Activated naive CD4-positive, alpha-beta T cell treated with anti-CD3 and anti-CD28 coated beads, Interleukin-2, amount 10 ng/mL, durations not matched to agents 7 days and 5 days (primary cell): ENCODE measurements around the gene ARID3A.
"Not testable (repeated sequence)": the region's sequence is repeated elsewhere in the genome, so short reads cannot be mapped to it uniquely, and the experiment has no call there.

ENCODE experiments used
- CTCF ChIA-PET: fragments of 350-600 bp; sonication (Branson Sonifier 250); formaldehyde crosslinking; loops from one replicate; lab custom pipeline; 2021; ENCODE audit warnings: antibody characterized with exemption; lab: Charles Lee
- DNase-seq: peaks from one replicate; pipeline ENCODE4 v3.0.0-alpha.2; 2020
- H3K27ac Mint-ChIP-seq: one replicate; pipeline ENCODE4 v1.8.0; 2021; ENCODE audit warnings: mild to moderate bottlenecking, moderate library complexity, mixed read lengths
- H3K27me3 Mint-ChIP-seq: one replicate; pipeline ENCODE4 v1.8.0; 2021; ENCODE audit warnings: mild to moderate bottlenecking, mixed read lengths
- H3K36me3 Mint-ChIP-seq: one replicate; pipeline ENCODE4 v1.8.0; 2021; ENCODE audit warnings: mixed read lengths
- H3K4me1 Mint-ChIP-seq: one replicate; pipeline ENCODE4 v1.8.0; 2021; ENCODE audit warnings: mixed read lengths
- H3K4me3 Mint-ChIP-seq: one replicate; pipeline ENCODE4 v1.8.0; 2021; ENCODE audit warnings: mild to moderate bottlenecking, moderate library complexity, mixed read lengths
- H3K9me3 Mint-ChIP-seq: one replicate; pipeline ENCODE4 v1.8.0; 2021; ENCODE audit warnings: mixed read lengths

Gene ARID3A

GRCh38 chr19:885536-886224 lies 40.2 kb upstream of the ARID3A start:
- Mint-ChIP-seq H3K27me3 (no peaks in the 10 kb centered on the region), H3K9me3 (no peaks in the 10 kb centered on the region), H3K27ac (no peak overlapping the region), H3K4me1 (no peaks in the 10 kb centered on the region), H3K4me3 (no peak overlapping the region), H3K36me3 (peaks cover 39% of the 10 kb centered on the region)
- CTCF ChIA-PET: no interaction called here
- DNase-seq: no peak

- Mint-ChIP-seq H3K4me1 (peaks cover 9% of the 10 kb centered on the region), H3K27me3 (no peaks in the 10 kb centered on the region), H3K27ac (no peak overlapping the region), H3K36me3 (peaks cover 30% of the 10 kb centered on the region), H3K4me3 (no peak overlapping the region), H3K9me3 (no peaks in the 10 kb centered on the region)
- CTCF ChIA-PET: no interaction called here
- DNase-seq: no peak
Measured at GRCh38 chr19:887072-887471, 38.8 kb upstream of the ARID3A start.

DNA sequence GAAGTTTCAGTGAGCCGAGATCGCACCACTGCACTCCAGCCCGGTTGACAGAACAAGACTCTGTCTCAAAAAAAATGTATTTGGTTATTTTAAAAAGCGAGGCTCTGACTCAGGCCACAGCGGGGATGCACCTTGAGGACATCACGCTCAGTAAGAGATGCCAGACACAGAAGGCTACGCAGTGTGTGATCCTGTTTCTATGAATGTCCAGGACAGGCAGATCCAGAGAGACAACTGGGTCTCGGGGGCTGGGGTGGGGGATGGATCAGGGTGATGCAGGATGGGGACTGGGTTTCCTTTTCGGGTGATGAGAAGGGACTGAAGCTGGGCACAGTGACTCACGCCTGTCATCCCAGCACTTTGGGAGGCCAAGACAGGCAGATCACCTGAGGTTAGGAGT lies 38.2 kb upstream of the ARID3A start:
- no peaks in the 10 kb centered on the region for H3K9me3 Mint-ChIP-seq
- no peak overlapping the region for H3K27ac Mint-ChIP-seq
- no peak overlapping the region for H3K4me3 Mint-ChIP-seq
- CTCF ChIA-PET: no interaction called here
- no peak for DNase-seq
- H3K36me3 Mint-ChIP-seq: peaks cover 29% of the 10 kb centered on the region
- peaks cover 11% of the 10 kb centered on the region for H3K4me1 Mint-ChIP-seq
- H3K27me3 Mint-ChIP-seq: no peaks in the 10 kb centered on the region

GRCh38 chr19:888581-889385 lies 37.1 kb upstream of the ARID3A start:
- H3K4me1 Mint-ChIP-seq: peaks cover 20% of the 10 kb centered on the region
- H3K9me3 Mint-ChIP-seq: no peaks in the 10 kb centered on the region
- no peak for DNase-seq
- no peak overlapping the region for H3K4me3 Mint-ChIP-seq
- no peak overlapping the region for H3K27ac Mint-ChIP-seq
- H3K27me3 Mint-ChIP-seq: no peaks in the 10 kb centered on the region
- CTCF ChIA-PET: no interaction called here
- peaks cover 31% of the 10 kb centered on the region for H3K36me3 Mint-ChIP-seq

DNA sequence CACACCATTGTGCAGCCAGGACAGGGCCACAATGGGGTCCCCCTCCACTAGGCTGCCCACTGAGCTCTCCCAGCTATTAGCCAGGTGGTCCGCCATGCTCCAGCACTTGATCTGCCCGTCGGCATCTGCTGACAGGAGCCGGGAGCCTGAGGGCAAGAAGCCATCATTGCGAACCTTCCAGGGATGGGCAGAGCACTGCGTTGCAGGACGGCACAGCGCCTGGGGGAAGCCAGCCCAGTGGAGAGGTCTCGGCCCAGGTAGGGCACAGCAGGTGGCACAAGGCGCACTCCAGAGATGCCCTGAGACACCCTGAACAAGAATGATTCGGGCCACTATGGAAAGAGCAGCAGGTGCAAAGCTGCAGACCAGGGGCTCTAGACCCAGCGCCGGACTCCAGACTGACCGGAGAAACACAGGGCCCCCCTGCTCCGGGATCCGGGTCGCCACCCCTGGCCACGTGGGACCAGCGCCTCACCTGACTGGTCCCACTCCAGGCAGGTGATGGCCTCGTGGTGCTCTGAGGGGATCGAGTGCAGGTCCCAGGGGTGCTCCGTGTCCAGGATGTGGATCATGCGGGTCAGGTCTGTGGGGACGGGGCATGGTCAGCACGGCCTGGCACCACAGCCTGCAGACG lies 36.1 kb upstream of the ARID3A start:
- Mint-ChIP-seq H3K36me3 (peaks cover 27% of the 10 kb centered on the region), H3K4me3 (no peak overlapping the region), H3K27me3 (no peaks in the 10 kb centered on the region), H3K4me1 (peaks cover 24% of the 10 kb centered on the region), H3K27ac (no peak overlapping the region), H3K9me3 (no peaks in the 10 kb centered on the region)
- DNase-seq: no peak
- CTCF ChIA-PET: no interaction called here

- H3K27me3 Mint-ChIP-seq: no peaks in the 10 kb centered on the region
- CTCF ChIA-PET: no interaction called here
- peaks cover 24% of the 10 kb centered on the region for H3K36me3 Mint-ChIP-seq
- H3K4me1 Mint-ChIP-seq: peaks cover 24% of the 10 kb centered on the region
- H3K27ac Mint-ChIP-seq: peak overlapping the region; percentile 71
- H3K9me3 Mint-ChIP-seq: no peaks in the 10 kb centered on the region
- no peak for DNase-seq
- H3K4me3 Mint-ChIP-seq: peak overlapping the region; percentile 66
Measured at GRCh38 chr19:890831-891230, 35.0 kb upstream of the ARID3A start.

GRCh38 chr19:891421-892200 lies 34.2 kb upstream of the ARID3A start:
- H3K27ac Mint-ChIP-seq: peak overlapping the region; percentile 71
- peaks cover 28% of the 10 kb centered on the region for H3K36me3 Mint-ChIP-seq
- H3K9me3 Mint-ChIP-seq, DNase-seq, H3K27me3 Mint-ChIP-seq, CTCF ChIA-PET: not testable (repeated sequence)
- peaks cover 24% of the 10 kb centered on the region for H3K4me1 Mint-ChIP-seq
- peak overlapping the region; percentile 81 for H3K4me3 Mint-ChIP-seq

- H3K27me3 Mint-ChIP-seq: no peaks in the 10 kb centered on the region
- peaks cover 24% of the 10 kb centered on the region for H3K4me1 Mint-ChIP-seq
- peak; percentile 75 for DNase-seq
- no peaks in the 10 kb centered on the region for H3K9me3 Mint-ChIP-seq
- peak overlapping the region; percentile 84 for H3K27ac Mint-ChIP-seq
- CTCF ChIA-PET: interaction anchor here (1.3 to 1.9 kb wide), 2 partner anchors 15 to 29 kb away, joined by 4 to 7 read pairs; no protein-coding TSS in a partner anchor
- peak overlapping the region; percentile 81 for H3K4me3 Mint-ChIP-seq
- H3K36me3 Mint-ChIP-seq: peaks cover 33% of the 10 kb centered on the region
Measured at GRCh38 chr19:892243-892893, 33.5 kb upstream of the ARID3A start.

GRCh38 chr19:892894-893689 lies 32.7 kb upstream of the ARID3A start, which contains the start of the genes MED16 and RNU6-9:
Gene MED16 (minus strand): TSS chr19:893187. CDS start chr19:891131, 2,056 bp downstream.
Gene RNU6-9 (plus strand): TSS chr19:893484.
- Mint-ChIP-seq H3K4me1 (peaks cover 24% of the 10 kb centered on the region), H3K36me3 (peaks cover 34% of the 10 kb centered on the region), H3K27me3 (no peaks in the 10 kb centered on the region), H3K9me3 (no peaks in the 10 kb centered on the region), H3K4me3 (peak within 1 kb of the TSS; percentile 92), H3K27ac (peak within 1 kb of the TSS; percentile 98)
- CTCF ChIA-PET: interaction anchor here (1.0 to 1.9 kb wide), 3 partner anchors 14 to 30 kb away, joined by 3 to 7 read pairs (median 4); no protein-coding TSS in a partner anchor
- DNase-seq: peak; percentile 93

- Mint-ChIP-seq H3K27ac (no peak overlapping the region), H3K9me3 (no peaks in the 10 kb centered on the region), H3K36me3 (peaks cover 29% of the 10 kb centered on the region), H3K27me3 (no peaks in the 10 kb centered on the region), H3K4me3 (no peak overlapping the region), H3K4me1 (peaks cover 29% of the 10 kb centered on the region)
- CTCF ChIA-PET: no interaction called here
- DNase-seq: no peak
Measured at GRCh38 chr19:896434-896833, 29.4 kb upstream of the ARID3A start.

DNA sequence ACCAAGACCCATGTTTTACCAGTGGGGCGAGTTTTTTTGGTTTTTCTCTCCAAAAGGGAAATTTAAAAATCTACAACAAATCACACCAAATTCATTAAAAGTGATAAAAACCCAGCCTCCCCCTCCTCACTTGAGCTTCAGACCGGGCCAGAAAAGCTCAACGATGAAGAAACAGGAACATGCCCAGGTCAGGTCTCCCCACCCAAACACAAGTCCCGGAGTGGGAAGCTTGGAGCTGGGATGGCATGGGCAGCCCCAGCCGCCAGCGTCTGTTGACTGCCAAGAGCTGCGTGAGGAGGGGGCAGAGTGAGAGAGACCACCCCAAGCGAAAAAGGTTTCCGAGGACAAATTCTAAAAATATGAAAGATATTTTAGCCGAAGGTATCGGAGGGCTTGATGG lies 28.8 kb upstream of the ARID3A start:
- H3K4me1 Mint-ChIP-seq: peaks cover 27% of the 10 kb centered on the region
- no peaks in the 10 kb centered on the region for H3K27me3 Mint-ChIP-seq
- CTCF ChIA-PET: no interaction called here
- no peak for DNase-seq
- no peaks in the 10 kb centered on the region for H3K9me3 Mint-ChIP-seq
- H3K4me3 Mint-ChIP-seq: no peak overlapping the region
- peaks cover 30% of the 10 kb centered on the region for H3K36me3 Mint-ChIP-seq
- H3K27ac Mint-ChIP-seq: no peak overlapping the region

DNA sequence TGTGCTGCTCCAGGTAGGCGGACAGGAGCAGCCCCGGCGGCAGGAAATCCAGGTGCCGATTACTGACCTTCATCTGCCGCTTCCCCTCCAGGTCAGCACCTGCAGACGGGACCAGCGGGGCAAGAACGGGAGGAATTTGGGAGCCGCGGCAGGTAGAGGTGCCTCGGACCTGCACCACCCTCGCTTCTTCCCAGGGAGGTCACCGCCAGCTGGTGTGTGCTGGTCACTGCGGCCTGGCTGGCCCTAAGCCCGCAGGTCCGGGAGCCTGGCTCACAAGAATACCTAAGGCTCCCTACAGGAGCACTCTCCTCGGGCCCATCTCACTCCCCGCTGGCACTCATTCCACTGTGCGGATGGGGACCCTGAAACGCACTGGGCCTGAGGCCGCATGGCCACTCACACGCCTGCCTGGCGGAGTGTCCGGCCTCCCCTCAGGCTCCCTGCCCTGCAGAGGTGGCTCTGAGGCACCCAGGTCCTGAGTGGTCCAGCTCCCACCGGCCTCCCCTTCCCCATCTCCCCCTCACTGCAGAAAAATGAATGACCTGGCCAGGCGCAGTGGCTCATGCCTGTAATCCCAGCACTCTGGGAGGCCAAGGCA lies 28.3 kb upstream of the ARID3A start:
- Mint-ChIP-seq H3K36me3 (peaks cover 28% of the 10 kb centered on the region), H3K9me3 (no peaks in the 10 kb centered on the region), H3K4me3 (no peak overlapping the region), H3K27me3 (no peaks in the 10 kb centered on the region), H3K27ac (no peak overlapping the region), H3K4me1 (peaks cover 24% of the 10 kb centered on the region)
- DNase-seq: no peak
- CTCF ChIA-PET: no interaction called here
